Right lobe of liver (tissue), 6 donors: ENCODE data around the gene MAPK8. TPM values are rescaled to one million over a fixed set of nuclear protein-coding genes. Genes with fewer than 3 reads are reported as not detected.

ENCODE experiments used
- ATAC-seq, 4 donors: fragments of 200-7000 bp; cut with Tn5 transposase; one replicate each; pipeline ENCODE4 v1.9.1; 2020; ENCODE audit warnings: mild to moderate bottlenecking in 4 of 4, moderate library complexity in 4 of 4
- DNase-seq, 3 donors: peaks; one replicate each; pipeline ENCODE4 v3.0.0-alpha.2; 2020
- H3K27ac ChIP-seq, 3 donors: fragments of 200-600 bp; one replicate each; pipeline ENCODE4 v1.8.0; 2022
- H3K27me3 ChIP-seq, 2 donors: fragments of 200-600 bp; one replicate each; pipeline ENCODE4 v1.8.0; 2022
- H3K36me3 ChIP-seq, 4 donors: fragments of 200-600 bp; sonication (generic) in 1 of 4; one replicate each; pipeline versions ENCODE4 v1.5.1 to v1.8.0; 2017 to 2022; ENCODE audit warnings: control low read depth in 1 of 4
- H3K4me1 ChIP-seq, 4 donors: fragments of 200-600 bp; sonication (generic) in 1 of 4; one replicate each; pipeline versions ENCODE4 v1.5.1 to v1.8.0; 2017 to 2022; ENCODE audit warnings: control low read depth in 1 of 4
- H3K4me3 ChIP-seq, 3 donors: fragments of 200-600 bp; one replicate each; pipeline ENCODE4 v1.8.0; 2022
- H3K9me3 ChIP-seq, 4 donors: fragments of 200-600 bp; sonication (generic) in 1 of 4; one replicate each; pipeline versions ENCODE4 v1.5.1 to v1.8.0; 2017 to 2022; ENCODE audit warnings: control low read depth in 1 of 4
- CTCF ChIP-seq, 4 donors: fragments of 200-600 bp in 3 of 4; fragments of 450-650 bp in 1 of 4; IDR thresholded peaks; one replicate each; pipeline versions ENCODE4 v1.5.1 to v1.8.0; 2016 to 2022; ENCODE audit warnings: antibody characterized with exemption in 4 of 4, mild to moderate bottlenecking in 2 of 4
- POLR2A ChIP-seq: fragments of 450-650 bp; IDR thresholded peaks from one replicate; pipeline ENCODE4 v1.6.1; 2017; ENCODE audit warnings: antibody characterized with exemption, mild to moderate bottlenecking
- WGBS: methylation state at CpG from one replicate; pipeline ENCODE4 v1.1.6; 2018; ENCODE audit warnings: low coverage, low lambda C conversion rate; ENCODE audit not compliant: insufficient coverage; ENCODE audit errors: missing lambda C conversion rate; 5-methylcytosine and 5-hydroxymethylcytosine counted together
- intact Hi-C, 2 donors: fragments of 100-400 bp; cut with DNase I; formaldehyde crosslinking; loops; one replicate each; pipeline versions ENCODE4 v1.11.2 to v1.14.1; 2022
- total RNA-seq, 6 experiments: library from RNA; depleted of rRNA in 2 of 6; stranded (reverse); fragments of >200 nt in 2 of 6; fragmentation: NEBNext Ultra II Directional in 3 of 6; extraction: Animal tissue kit (Norgen Biotek cat#: 25700) in 3 of 6; gene quantifications; one replicate each; pipeline versions ENCODE4 v1.1.0 to v1.2.4, GENCODE V29; 2016 to 2023
- donor health status: DM: no; HTN: yes; CAD: no.
- donor health status: DM: no; HTN: no; CAD: no.
- donor health status: DM: no; HTN: no; CAD: no.
- donor health status: DM: no; HTN: yes; CAD: no.
- donor health status: DM: no; HTN: yes; CAD: no.

MAPK8 gene
- total RNA-seq, 6 experiments from 2014 or later = 19.1 to 31.6 (median 27.6) TPM

DNA sequence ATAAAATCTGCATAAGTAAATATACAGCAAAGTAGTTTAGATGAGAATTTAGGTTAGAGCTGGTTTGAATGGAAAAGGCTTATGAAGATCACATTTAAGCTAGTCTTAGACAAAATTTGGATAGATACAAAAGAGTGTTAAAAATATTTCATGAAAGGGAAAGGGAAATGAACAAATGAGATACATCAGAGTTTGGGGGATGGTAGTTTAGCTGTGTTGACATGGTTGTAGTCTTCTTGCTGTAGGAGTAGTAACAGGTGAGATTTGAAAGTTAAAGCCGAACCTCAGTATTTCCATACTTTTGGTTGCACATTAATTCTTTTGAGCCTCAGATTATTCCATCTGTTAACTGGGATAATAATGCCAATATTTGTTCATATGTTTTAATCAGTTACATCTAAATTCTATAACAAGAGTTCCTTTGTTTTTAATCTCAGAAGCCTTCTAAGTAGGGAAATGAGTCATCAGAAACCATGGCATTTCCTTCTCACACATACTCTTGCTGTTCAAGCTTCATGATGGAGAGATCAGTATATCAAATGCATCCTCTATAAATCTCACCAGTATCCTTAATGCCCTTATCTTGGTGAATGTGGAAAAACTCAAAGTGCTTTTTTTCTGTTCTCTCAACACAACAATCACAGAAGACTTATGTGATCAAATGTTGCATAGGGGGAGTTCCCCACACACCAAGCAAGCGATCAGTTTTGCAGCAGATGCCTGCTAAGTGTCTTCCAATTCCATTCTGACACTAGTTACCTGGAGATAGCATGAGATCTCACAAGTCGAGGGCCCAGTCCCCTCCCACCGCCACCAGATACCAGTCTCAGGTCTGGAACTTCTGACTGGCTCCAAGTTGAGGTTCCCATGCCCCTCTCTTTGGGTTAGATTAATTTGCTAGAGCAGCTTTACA lies 84.7 kb downstream of the MAPK8 start:
- DNase-seq = no peak
- WGBS = 84% methylated on average over 4 of the region's 4 CpGs
- ATAC-seq = no peak

DNA sequence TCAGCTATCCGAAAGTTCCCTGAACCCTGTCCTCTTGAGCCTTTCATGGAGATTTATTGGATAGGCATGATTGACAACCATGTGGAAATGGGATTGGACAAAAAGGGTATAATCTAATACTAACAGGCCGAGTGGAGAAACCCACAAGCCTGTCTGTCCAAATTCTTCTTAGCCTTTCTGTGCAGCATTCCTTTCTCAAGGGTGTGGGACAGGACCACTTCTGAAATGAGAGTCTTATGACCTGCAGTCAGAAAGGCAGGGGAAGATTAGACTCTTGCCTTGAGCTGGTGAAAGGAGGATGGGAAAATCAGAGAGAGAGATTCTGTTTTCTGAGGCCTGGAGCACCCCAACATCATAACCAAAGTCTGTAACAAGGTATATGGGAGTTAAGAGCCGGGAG lies 85.5 kb downstream of the MAPK8 start:
- Histone ChIP-seq H3K27me3 (no peaks in the 10 kb centered on the region), H3K9me3 (no peaks in the 10 kb centered on the region), H3K27ac (no peak overlapping the region), H3K36me3 (no peaks in the 10 kb centered on the region), H3K4me3 (no peak overlapping the region), H3K4me1 (no peaks in the 10 kb centered on the region)
- TF ChIP-seq CTCF (IDR thresholded peaks at IDR 0.05) (no peak), POLR2A (no peak)
- no peak for DNase-seq
- intact Hi-C loops = no loop called here
- no peak for ATAC-seq
- WGBS = 100% methylated on average over 3 of the region's 3 CpGs

More for the DNA sequence above, 84.7 kb downstream of the MAPK8 start:
- no peaks in the 10 kb centered on the region for H3K9me3 ChIP-seq
- no peaks in the 10 kb centered on the region for H3K27me3 ChIP-seq
- intact Hi-C loops = no loop called here
- H3K4me1 ChIP-seq = no peaks in the 10 kb centered on the region
- H3K4me3 ChIP-seq = no peak overlapping the region
- no peak overlapping the region for H3K27ac ChIP-seq
- no peak for TF ChIP-seq POLR2A
- TF ChIP-seq CTCF (IDR thresholded peaks at IDR 0.05) = no peak
- H3K36me3 ChIP-seq = no peaks in the 10 kb centered on the region

GRCh38 chr10:48398261-48398660 lies 91.8 kb downstream of the MAPK8 start:
- TF ChIP-seq POLR2A = no peak

DNA sequence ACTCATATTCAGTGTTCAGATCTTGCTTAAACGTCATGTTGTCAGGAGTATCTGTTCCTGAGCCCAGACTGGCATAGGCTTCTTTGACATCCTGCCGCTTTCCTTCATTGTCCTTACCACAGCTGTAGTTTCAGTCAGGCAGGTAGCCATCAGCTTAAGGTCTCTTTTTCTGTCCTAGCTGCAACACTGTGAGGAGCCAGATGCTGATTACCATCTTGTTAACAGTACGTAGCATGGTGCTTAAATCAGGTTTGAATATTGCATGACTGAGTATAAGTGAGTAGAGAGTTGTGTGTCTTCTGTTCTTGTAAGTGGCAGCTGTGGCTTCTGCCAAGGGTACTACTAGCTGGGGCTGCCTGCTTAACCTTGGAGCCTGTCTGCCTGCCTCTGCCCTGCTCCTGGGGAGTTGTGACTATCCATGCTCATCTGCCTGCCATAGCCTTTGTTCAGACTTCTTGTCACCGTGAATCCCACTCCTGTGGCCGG lies 92.6 kb downstream of the MAPK8 start:
- Histone ChIP-seq H3K9me3 (no peaks in the 10 kb centered on the region), H3K36me3 (no peaks in the 10 kb centered on the region), H3K4me1 (no peaks in the 10 kb centered on the region), H3K4me3 (no peak overlapping the region), H3K27me3 (no peaks in the 10 kb centered on the region), H3K27ac (no peak overlapping the region)
- WGBS = 78% methylated on average over 5 of the region's 5 CpGs
- ATAC-seq (peak in 1 of 4 donors; percentile 20), DNase-seq (no peak)
- intact Hi-C loops = no loop called here
- TF ChIP-seq POLR2A (no peak), CTCF (IDR thresholded peaks at IDR 0.05) (no peak)

More at GRCh38 chr10:48398261-48398660, 91.8 kb downstream of the MAPK8 start:
- 96% methylated on average over 4 of the region's 4 CpGs for WGBS
- Histone ChIP-seq H3K36me3 (no peaks in the 10 kb centered on the region), H3K4me1 (no peaks in the 10 kb centered on the region), H3K9me3 (no peaks in the 10 kb centered on the region), H3K27ac (no peak overlapping the region), H3K4me3 (no peak overlapping the region), H3K27me3 (no peaks in the 10 kb centered on the region)
- intact Hi-C loops = no loop called here
- ATAC-seq (no peak), DNase-seq (no peak)

GRCh38 chr10:48399551-48399950 lies 93.1 kb downstream of the MAPK8 start:
- no peaks in the 10 kb centered on the region for H3K9me3 ChIP-seq
- ATAC-seq (no peak), DNase-seq (no peak)
- H3K4me3 ChIP-seq = no peak overlapping the region
- 90% methylated on average over 1 of the region's 1 CpG for WGBS
- no peaks in the 10 kb centered on the region for H3K27me3 ChIP-seq
- intact Hi-C loops = no loop called here
- no peak overlapping the region for H3K27ac ChIP-seq
- TF ChIP-seq POLR2A (no peak), CTCF (IDR thresholded peaks at IDR 0.05) (no peak)
- H3K36me3 ChIP-seq = no peaks in the 10 kb centered on the region
- H3K4me1 ChIP-seq = no peaks in the 10 kb centered on the region
